ENCODE data around the gene APPBP2.

- TF ChIP-seq HDAC2 (IDR thresholded peaks at IDR 0.05; ENCODE audit: borderline replicate concordance in 1 of 2, low read depth in 2 of 2, low read length in 2 of 2), result no peak
- TF ChIP-seq, protein P1, sequence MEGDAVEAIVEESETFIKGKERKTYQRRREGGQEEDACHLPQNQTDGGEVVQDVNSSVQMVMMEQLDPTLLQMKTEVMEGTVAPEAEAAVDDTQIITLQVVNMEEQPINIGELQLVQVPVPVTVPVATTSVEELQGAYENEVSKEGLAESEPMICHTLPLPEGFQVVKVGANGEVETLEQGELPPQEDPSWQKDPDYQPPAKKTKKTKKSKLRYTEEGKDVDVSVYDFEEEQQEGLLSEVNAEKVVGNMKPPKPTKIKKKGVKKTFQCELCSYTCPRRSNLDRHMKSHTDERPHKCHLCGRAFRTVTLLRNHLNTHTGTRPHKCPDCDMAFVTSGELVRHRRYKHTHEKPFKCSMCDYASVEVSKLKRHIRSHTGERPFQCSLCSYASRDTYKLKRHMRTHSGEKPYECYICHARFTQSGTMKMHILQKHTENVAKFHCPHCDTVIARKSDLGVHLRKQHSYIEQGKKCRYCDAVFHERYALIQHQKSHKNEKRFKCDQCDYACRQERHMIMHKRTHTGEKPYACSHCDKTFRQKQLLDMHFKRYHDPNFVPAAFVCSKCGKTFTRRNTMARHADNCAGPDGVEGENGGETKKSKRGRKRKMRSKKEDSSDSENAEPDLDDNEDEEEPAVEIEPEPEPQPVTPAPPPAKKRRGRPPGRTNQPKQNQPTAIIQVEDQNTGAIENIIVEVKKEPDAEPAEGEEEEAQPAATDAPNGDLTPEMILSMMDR (IDR thresholded peaks at IDR 0.05; ENCODE audit: control extremely low read depth in 1 of 3, insufficient read depth in 1 of 3, low read depth in 1 of 3, low read length in 3 of 3), result no peak
- TF ChIP-seq, protein P2, sequence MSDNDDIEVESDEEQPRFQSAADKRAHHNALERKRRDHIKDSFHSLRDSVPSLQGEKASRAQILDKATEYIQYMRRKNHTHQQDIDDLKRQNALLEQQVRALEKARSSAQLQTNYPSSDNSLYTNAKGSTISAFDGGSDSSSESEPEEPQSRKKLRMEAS (IDR thresholded peaks at IDR 0.05), result no peak
- no peak for TF ChIP-seq PHF8 (conservative IDR thresholded peaks at IDR 0.05; ENCODE audit: low read depth, low read length)
Measured at GRCh38 chr17:60559659-60559994, 33.6 kb upstream of the APPBP2 start.

Data from H1 (cell line).